GM12878 (cell line): ENCODE measurements around the gene DPP9. TPM values are rescaled to one million over a fixed set of nuclear protein-coding genes. Genes with fewer than 3 reads are reported as not detected.

Source experiments
- ATAC-seq: fragments of 200-7000 bp; cut with Tn5 transposase; 3 replicates; pipeline ENCODE4 v1.9.1; 2020; ENCODE audit warnings: mild to moderate bottlenecking, moderate library complexity
- BruUV-seq: library from RNA; stranded (reverse); fragments of 400-500 nt; replicated peaks from 2 replicates; lab custom pipeline; 2021; lab: Mats Ljungman, UMichigan
- CTCF ChIA-PET: fragments of 300-600 bp; sonication (Branson Sonifier 250); formaldehyde crosslinking; extraction: SDS; loops from one replicate; lab custom pipeline; 2021; ENCODE audit warnings: inconsistent platforms; lab: Yijun Ruan, JAX
- POLR2A ChIA-PET: fragments of 350-600 bp; formaldehyde crosslinking; extraction: SDS; loops from one replicate; lab custom pipeline; 2021; ENCODE audit warnings: inconsistent platforms; lab: Charles Lee
- RAD21 ChIA-PET: fragments of 300-600 bp; sonication (Branson Sonifier 250); formaldehyde crosslinking; loops from one replicate; lab custom pipeline; 2023; ENCODE audit warnings: antibody characterized with exemption; ENCODE audit not compliant: unreplicated experiment; lab: Charles Lee
- SMC1A ChIA-PET: fragments of 300-600 bp; sonication (Branson Sonifier 250); formaldehyde crosslinking; loops from one replicate; lab custom pipeline; 2023; ENCODE audit not compliant: unreplicated experiment, uncharacterized antibody; lab: Charles Lee
- DNase-seq: peaks from one replicate; pipeline ENCODE4 v3.0.0-alpha.2; 2011; ENCODE audit warnings: low read depth, low spot score
- FAIRE-seq: peaks from 3 replicates; lab custom pipeline; 2011; peaks lifted over from hg19 to GRCh38; lab: Jason Lieb, UNC
- H2AFZ ChIP-seq: 2 replicates; pipeline ENCODE4 v1.6.0; 2011; ENCODE audit warnings: low read depth, low read length, control low read depth; ENCODE audit not compliant: control insufficient read depth
- H3K27ac ChIP-seq: 2 replicates; pipeline ENCODE4 v1.5.1; 2011; ENCODE audit warnings: control low read depth; ENCODE audit not compliant: control insufficient read depth, insufficient read depth
- H3K27me3 ChIP-seq, 2 experiments: replicated peaks in 1 of 2; 2 replicates each; pipeline versions ENCODE4 v1.6.0 to v1.6.1; 2011; ENCODE audit warnings: low read length in 1 of 2; ENCODE audit not compliant: control insufficient read depth in 2 of 2, insufficient read depth in 2 of 2
- H3K36me3 ChIP-seq, 2 experiments: 2 replicates each; pipeline ENCODE4 v1.5.1; 2011; ENCODE audit warnings: low read length in 1 of 2; ENCODE audit not compliant: control insufficient read depth in 2 of 2, insufficient read depth in 2 of 2
- H3K4me1 ChIP-seq: 2 replicates; pipeline ENCODE4 v1.6.1; 2011; ENCODE audit warnings: mild to moderate bottlenecking, low read length, moderate library complexity, mixed read lengths; ENCODE audit not compliant: control insufficient read depth, insufficient read depth
- H3K4me2 ChIP-seq: 2 replicates; pipeline ENCODE4 v1.6.0; 2011; ENCODE audit warnings: control low read depth; ENCODE audit not compliant: control insufficient read depth, insufficient read depth
- H3K4me3 ChIP-seq: fragments of 200-600 bp; sonication (generic); 2 replicates; pipeline ENCODE4 v1.5.1; 2016
- H3K79me2 ChIP-seq: 2 replicates; pipeline ENCODE4 v1.6.0; 2011; ENCODE audit warnings: low read length; ENCODE audit not compliant: control insufficient read depth, insufficient read depth
- H3K9ac ChIP-seq: 2 replicates; pipeline ENCODE4 v1.8.0; 2011; ENCODE audit warnings: low read length, control low read depth, mixed read lengths; ENCODE audit not compliant: control insufficient read depth, insufficient read depth
- H3K9me3 ChIP-seq: replicated peaks from 3 replicates; pipeline ENCODE4 v1.5.1; 2011; ENCODE audit warnings: mild to moderate bottlenecking, low read length; ENCODE audit not compliant: control insufficient read depth, insufficient read depth
- H4K20me1 ChIP-seq: 2 replicates; pipeline ENCODE4 v1.6.0; 2011; ENCODE audit not compliant: control insufficient read depth, insufficient read depth
- BACH1 ChIP-seq: fragments of 450-650 bp; IDR thresholded peaks from 2 replicates; pipeline ENCODE4 v1.6.1; 2017; ENCODE audit warnings: mild to moderate bottlenecking, borderline replicate concordance
- BHLHE40 ChIP-seq, 2 experiments: fragments of 450-650 bp in 1 of 2; IDR thresholded peaks; 2 replicates each; pipeline ENCODE4 v1.6.1; 2011 to 2017; ENCODE audit warnings: low read depth in 2 of 2, borderline replicate concordance in 1 of 2, improper control_type of control experiment in 1 of 2, low read length in 1 of 2, mild to moderate bottlenecking in 1 of 2
- BMI1 ChIP-seq: fragments of 450-650 bp; IDR thresholded peaks from 2 replicates; pipeline ENCODE4 v1.6.1; 2016; ENCODE audit warnings: mild to moderate bottlenecking, moderate library complexity, borderline replicate concordance
- CREM ChIP-seq: IDR thresholded peaks from 2 replicates; pipeline ENCODE4 v1.6.1; 2014; ENCODE audit warnings: antibody characterized with exemption, low read depth
- EED ChIP-seq: sonication (generic); IDR thresholded peaks from 2 replicates; pipeline ENCODE4 v1.6.1; 2016; ENCODE audit warnings: antibody characterized with exemption, low read depth
- GATAD2B ChIP-seq: fragments of 450-650 bp; conservative IDR thresholded peaks from 2 replicates; pipeline ENCODE4 v1.6.1; 2017; ENCODE audit warnings: low read depth, mild to moderate bottlenecking, moderate library complexity
- IRF4 ChIP-seq: IDR thresholded peaks from 2 replicates; pipeline ENCODE4 v1.6.1; 2011; ENCODE audit warnings: low read depth, low read length
- NFYA ChIP-seq: IDR thresholded peaks from 2 replicates; pipeline ENCODE4 v1.6.1; 2011; ENCODE audit warnings: low read depth, mild to moderate bottlenecking, low read length, improper control_type of control experiment, borderline replicate concordance
- NFYB ChIP-seq: IDR thresholded peaks from 2 replicates; pipeline ENCODE4 v1.6.1; 2011; ENCODE audit warnings: low read depth, mild to moderate bottlenecking, low read length, improper control_type of control experiment, moderate library complexity; ENCODE audit not compliant: insufficient read depth
- NKRF ChIP-seq: fragments of 450-650 bp; conservative IDR thresholded peaks from 2 replicates; pipeline ENCODE4 v1.6.1; 2017; ENCODE audit warnings: mild to moderate bottlenecking, moderate library complexity
- PBX3 ChIP-seq: IDR thresholded peaks from 2 replicates; pipeline ENCODE4 v1.6.1; 2011; ENCODE audit warnings: mild to moderate bottlenecking, low read depth, low read length, moderate library complexity; ENCODE audit not compliant: insufficient replicate concordance
- POLR2AphosphoS2 ChIP-seq: IDR thresholded peaks from 2 replicates; pipeline ENCODE4 v1.6.1; 2011; ENCODE audit warnings: low read depth, mild to moderate bottlenecking, low read length, improper control_type of control experiment, moderate library complexity
- POLR2AphosphoS5 ChIP-seq: IDR thresholded peaks from 2 replicates; pipeline ENCODE4 v1.6.1; 2011; ENCODE audit warnings: mild to moderate bottlenecking, low read length, inconsistent platforms
- SIX5 ChIP-seq: IDR thresholded peaks from 2 replicates; pipeline ENCODE4 v1.6.1; 2011; ENCODE audit warnings: mild to moderate bottlenecking, low read depth, low read length, moderate library complexity; ENCODE audit not compliant: severe bottlenecking
- SMARCA5 ChIP-seq: fragments of 450-650 bp; IDR thresholded peaks from 2 replicates; pipeline ENCODE4 v1.6.1; 2017; ENCODE audit warnings: mild to moderate bottlenecking
- ZSCAN29 ChIP-seq: fragments of 450-650 bp; IDR thresholded peaks from 2 replicates; pipeline ENCODE4 v1.6.1; 2017; ENCODE audit warnings: mild to moderate bottlenecking, moderate library complexity
- ZZZ3 ChIP-seq: IDR thresholded peaks from 2 replicates; pipeline ENCODE4 v1.6.1; 2011; ENCODE audit warnings: low read depth; ENCODE audit not compliant: control insufficient read depth, insufficient read length
- WGBS: methylation state at CpG from one replicate; pipeline ENCODE4 v1.1.6; 2016; ENCODE audit warnings: low lambda C conversion rate; ENCODE audit not compliant: insufficient replicate concordance, insufficient coverage; ENCODE audit errors: missing lambda C conversion rate; 5-methylcytosine and 5-hydroxymethylcytosine counted together
- in situ Hi-C: fragments of 300-500 bp; cut with MboI; formaldehyde crosslinking; loops from 9 replicates; pipeline ENCODE4 v1.14.3; 2018; ENCODE audit warnings: mixed read lengths
- intact Hi-C: fragments of 100-400 bp; cut with micrococcal nuclease; formaldehyde crosslinking; loops from one replicate; pipeline ENCODE4 v1.14.2; 2022; ENCODE audit not compliant: unreplicated experiment
- polyA plus RNA-seq, 11 experiments: library from polyadenylated mRNA; depleted of rRNA in 4 of 11; unstranded in 6 of 11; stranded (reverse) in 5 of 11; fragments of >200 nt; fragmentation: Nextera tagmentation in 4 of 11; fragmentation: Illumina TruSeq in 1 of 11; extraction: Ambion mirVana in 4 of 11; extraction: Trizol in 1 of 11; gene quantifications; 1 replicate in 1 of 11; 2 replicates in 10 of 11; pipeline versions ENCODE4 v1.2.1 to v1.2.3, GENCODE V29; 2011 to 2016; ENCODE audit warnings: inconsistent platforms in 2 of 11, missing spikeins in 2 of 11, low read depth in 1 of 11
- total RNA-seq, 4 experiments: library from RNA; depleted of rRNA in 3 of 4; stranded (reverse); fragments of >200 nt in 3 of 4; fragmentation: Illumina TruSeq in 1 of 4; extraction: Trizol in 1 of 4; gene quantifications; 2 replicates each; pipeline versions ENCODE4 v1.2.1 to v1.2.3, GENCODE V29; 2013 to 2021

The DPP9 gene
- total and polyA plus RNA-seq, 10 of the 15 experiments (the other 5 are each of a cell fraction or from before 2014, with no cell fraction given), result 0.64 to 58.6 (median 27.6) TPM

- no peaks in the 10 kb centered on the region for H3K79me2 ChIP-seq
- no peak overlapping the region for H3K9ac ChIP-seq
- ChIA-PET RAD21 (no interaction called here), CTCF (no interaction called here), SMC1A (interaction anchor here (0.5 to 0.6 kb wide), 2 partner anchors 38 to 141 kb away, joined by 3 read pairs; no protein-coding TSS in a partner anchor), POLR2A (interaction anchor here (0.6 kb wide), 1 partner anchor 156 kb away, joined by 3 read pairs; the partner anchor contains the start of gene PLIN3)
- H3K4me1 ChIP-seq, result peaks cover 17% of the 10 kb centered on the region
- no peak overlapping the region for H3K27ac ChIP-seq
- WGBS, result 94% methylated on average over 8 of the region's 8 CpGs
- FAIRE-seq (no peak), DNase-seq (no peak), ATAC-seq (no peak)
- no peaks in the 10 kb centered on the region for H4K20me1 ChIP-seq
- TF ChIP-seq ZZZ3 (no peak), ZSCAN29 (no peak), POLR2AphosphoS2 (no peak), BMI1 (no peak), NFYA (no peak), BACH1 (no peak)
- intact Hi-C loops, result no loop called here
- H2AFZ ChIP-seq, result no peak overlapping the region
- H3K4me2 ChIP-seq, result no peak overlapping the region
- H3K36me3 ChIP-seq, result peaks cover 5 to 36% of the 10 kb centered on the region in 2 experiments
- H3K27me3 ChIP-seq, result no peaks in the 10 kb centered on the region
- no peaks in the 10 kb centered on the region for H3K9me3 ChIP-seq
- no peak overlapping the region for H3K4me3 ChIP-seq
- no TSS peak for BruUV-seq
- in situ Hi-C loops, result no loop called here
These were observed 12.4 kb downstream of the DPP9 start for GRCh38 chr19:4711211-4711610.

- WGBS, result over 99% methylated on average over 15 of the region's 16 CpGs
- no peak overlapping the region for H3K9ac ChIP-seq
These were observed 13.4 kb downstream of the DPP9 start for GRCh38 chr19:4710281-4710600.

More at GRCh38 chr19:4710281-4710600, 13.4 kb downstream of the DPP9 start:
- SMC1A ChIA-PET, result no interaction called here
- POLR2A ChIA-PET, result no interaction called here
- Histone ChIP-seq H3K36me3 (peaks cover 1 to 27% of the 10 kb centered on the region in 2 experiments), H3K27me3 (no peaks in the 10 kb centered on the region), H3K27ac (no peak overlapping the region), H3K9me3 (no peaks in the 10 kb centered on the region), H2AFZ (no peak overlapping the region), H3K4me3 (no peak overlapping the region), H3K79me2 (no peaks in the 10 kb centered on the region), H4K20me1 (no peaks in the 10 kb centered on the region), H3K4me1 (peaks cover 17% of the 10 kb centered on the region), H3K4me2 (no peak overlapping the region)
- TF ChIP-seq NKRF (no peak), CREM (no peak), EED (no peak), GATAD2B (no peak), SIX5 (no peak), POLR2AphosphoS5 (no peak), PBX3 (no peak), SMARCA5 (no peak), NFYB (no peak), IRF4 (no peak), BHLHE40 (IDR thresholded peaks at IDR 0.05; ENCODE audit: borderline replicate concordance in 1 of 2, low read depth in 2 of 2, low read length in 1 of 2) (no peak)
- CTCF ChIA-PET, result interaction anchor here (0.5 kb wide), 1 partner anchor 79 kb away, joined by 3 read pairs; no protein-coding TSS in a partner anchor
- no TSS peak for BruUV-seq
- DNase-seq, result no peak
- ATAC-seq, result no peak
- in situ Hi-C loops (no loop called here), intact Hi-C loops (no loop called here)
- RAD21 ChIA-PET, result no interaction called here
- no peak for FAIRE-seq
